ENCODE measurements around the gene KNL1. TPM values are rescaled to one million over a fixed set of nuclear protein-coding genes. Genes with fewer than 3 reads are reported as not detected.

KNL1 gene
- total and polyA plus RNA-seq, 2 of the 8 experiments (the other 6 are each of a cell fraction or from before 2014, with no cell fraction given) = 4.4 to 22.5 TPM

- TF ChIP-seq, protein P1, sequence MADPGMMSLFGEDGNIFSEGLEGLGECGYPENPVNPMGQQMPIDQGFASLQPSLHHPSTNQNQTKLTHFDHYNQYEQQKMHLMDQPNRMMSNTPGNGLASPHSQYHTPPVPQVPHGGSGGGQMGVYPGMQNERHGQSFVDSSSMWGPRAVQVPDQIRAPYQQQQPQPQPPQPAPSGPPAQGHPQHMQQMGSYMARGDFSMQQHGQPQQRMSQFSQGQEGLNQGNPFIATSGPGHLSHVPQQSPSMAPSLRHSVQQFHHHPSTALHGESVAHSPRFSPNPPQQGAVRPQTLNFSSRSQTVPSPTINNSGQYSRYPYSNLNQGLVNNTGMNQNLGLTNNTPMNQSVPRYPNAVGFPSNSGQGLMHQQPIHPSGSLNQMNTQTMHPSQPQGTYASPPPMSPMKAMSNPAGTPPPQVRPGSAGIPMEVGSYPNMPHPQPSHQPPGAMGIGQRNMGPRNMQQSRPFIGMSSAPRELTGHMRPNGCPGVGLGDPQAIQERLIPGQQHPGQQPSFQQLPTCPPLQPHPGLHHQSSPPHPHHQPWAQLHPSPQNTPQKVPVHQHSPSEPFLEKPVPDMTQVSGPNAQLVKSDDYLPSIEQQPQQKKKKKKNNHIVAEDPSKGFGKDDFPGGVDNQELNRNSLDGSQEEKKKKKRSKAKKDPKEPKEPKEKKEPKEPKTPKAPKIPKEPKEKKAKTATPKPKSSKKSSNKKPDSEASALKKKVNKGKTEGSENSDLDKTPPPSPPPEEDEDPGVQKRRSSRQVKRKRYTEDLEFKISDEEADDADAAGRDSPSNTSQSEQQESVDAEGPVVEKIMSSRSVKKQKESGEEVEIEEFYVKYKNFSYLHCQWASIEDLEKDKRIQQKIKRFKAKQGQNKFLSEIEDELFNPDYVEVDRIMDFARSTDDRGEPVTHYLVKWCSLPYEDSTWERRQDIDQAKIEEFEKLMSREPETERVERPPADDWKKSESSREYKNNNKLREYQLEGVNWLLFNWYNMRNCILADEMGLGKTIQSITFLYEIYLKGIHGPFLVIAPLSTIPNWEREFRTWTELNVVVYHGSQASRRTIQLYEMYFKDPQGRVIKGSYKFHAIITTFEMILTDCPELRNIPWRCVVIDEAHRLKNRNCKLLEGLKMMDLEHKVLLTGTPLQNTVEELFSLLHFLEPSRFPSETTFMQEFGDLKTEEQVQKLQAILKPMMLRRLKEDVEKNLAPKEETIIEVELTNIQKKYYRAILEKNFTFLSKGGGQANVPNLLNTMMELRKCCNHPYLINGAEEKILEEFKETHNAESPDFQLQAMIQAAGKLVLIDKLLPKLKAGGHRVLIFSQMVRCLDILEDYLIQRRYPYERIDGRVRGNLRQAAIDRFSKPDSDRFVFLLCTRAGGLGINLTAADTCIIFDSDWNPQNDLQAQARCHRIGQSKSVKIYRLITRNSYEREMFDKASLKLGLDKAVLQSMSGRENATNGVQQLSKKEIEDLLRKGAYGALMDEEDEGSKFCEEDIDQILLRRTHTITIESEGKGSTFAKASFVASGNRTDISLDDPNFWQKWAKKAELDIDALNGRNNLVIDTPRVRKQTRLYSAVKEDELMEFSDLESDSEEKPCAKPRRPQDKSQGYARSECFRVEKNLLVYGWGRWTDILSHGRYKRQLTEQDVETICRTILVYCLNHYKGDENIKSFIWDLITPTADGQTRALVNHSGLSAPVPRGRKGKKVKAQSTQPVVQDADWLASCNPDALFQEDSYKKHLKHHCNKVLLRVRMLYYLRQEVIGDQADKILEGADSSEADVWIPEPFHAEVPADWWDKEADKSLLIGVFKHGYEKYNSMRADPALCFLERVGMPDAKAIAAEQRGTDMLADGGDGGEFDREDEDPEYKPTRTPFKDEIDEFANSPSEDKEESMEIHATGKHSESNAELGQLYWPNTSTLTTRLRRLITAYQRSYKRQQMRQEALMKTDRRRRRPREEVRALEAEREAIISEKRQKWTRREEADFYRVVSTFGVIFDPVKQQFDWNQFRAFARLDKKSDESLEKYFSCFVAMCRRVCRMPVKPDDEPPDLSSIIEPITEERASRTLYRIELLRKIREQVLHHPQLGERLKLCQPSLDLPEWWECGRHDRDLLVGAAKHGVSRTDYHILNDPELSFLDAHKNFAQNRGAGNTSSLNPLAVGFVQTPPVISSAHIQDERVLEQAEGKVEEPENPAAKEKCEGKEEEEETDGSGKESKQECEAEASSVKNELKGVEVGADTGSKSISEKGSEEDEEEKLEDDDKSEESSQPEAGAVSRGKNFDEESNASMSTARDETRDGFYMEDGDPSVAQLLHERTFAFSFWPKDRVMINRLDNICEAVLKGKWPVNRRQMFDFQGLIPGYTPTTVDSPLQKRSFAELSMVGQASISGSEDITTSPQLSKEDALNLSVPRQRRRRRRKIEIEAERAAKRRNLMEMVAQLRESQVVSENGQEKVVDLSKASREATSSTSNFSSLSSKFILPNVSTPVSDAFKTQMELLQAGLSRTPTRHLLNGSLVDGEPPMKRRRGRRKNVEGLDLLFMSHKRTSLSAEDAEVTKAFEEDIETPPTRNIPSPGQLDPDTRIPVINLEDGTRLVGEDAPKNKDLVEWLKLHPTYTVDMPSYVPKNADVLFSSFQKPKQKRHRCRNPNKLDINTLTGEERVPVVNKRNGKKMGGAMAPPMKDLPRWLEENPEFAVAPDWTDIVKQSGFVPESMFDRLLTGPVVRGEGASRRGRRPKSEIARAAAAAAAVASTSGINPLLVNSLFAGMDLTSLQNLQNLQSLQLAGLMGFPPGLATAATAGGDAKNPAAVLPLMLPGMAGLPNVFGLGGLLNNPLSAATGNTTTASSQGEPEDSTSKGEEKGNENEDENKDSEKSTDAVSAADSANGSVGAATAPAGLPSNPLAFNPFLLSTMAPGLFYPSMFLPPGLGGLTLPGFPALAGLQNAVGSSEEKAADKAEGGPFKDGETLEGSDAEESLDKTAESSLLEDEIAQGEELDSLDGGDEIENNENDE (IDR thresholded peaks at IDR 0.05; ENCODE audit: insufficient replicate concordance, low read length) = no peak
- TF ChIP-seq ATF3 (IDR thresholded peaks at IDR 0.05; ENCODE audit: insufficient read depth, low read depth, low read length) (no peak), EZH2 (IDR thresholded peaks at IDR 0.05; ENCODE audit: low read depth, low read length, severe bottlenecking) (no peak), POLR2AphosphoS5 (IDR thresholded peaks at IDR 0.05; ENCODE audit: low read depth, low read length) (no peak), POLR2A (IDR thresholded peaks at IDR 0.05; ENCODE audit: control extremely low read depth in 1 of 2, low read depth in 2 of 2, low read length in 2 of 2) (no peak), KDM4A (IDR thresholded peaks at IDR 0.05; ENCODE audit: low read depth, low read length, severe bottlenecking) (no peak), BRCA1 (IDR thresholded peaks at IDR 0.05; ENCODE audit: low read depth, low read length) (no peak)
- TF ChIP-seq, protein P2, sequence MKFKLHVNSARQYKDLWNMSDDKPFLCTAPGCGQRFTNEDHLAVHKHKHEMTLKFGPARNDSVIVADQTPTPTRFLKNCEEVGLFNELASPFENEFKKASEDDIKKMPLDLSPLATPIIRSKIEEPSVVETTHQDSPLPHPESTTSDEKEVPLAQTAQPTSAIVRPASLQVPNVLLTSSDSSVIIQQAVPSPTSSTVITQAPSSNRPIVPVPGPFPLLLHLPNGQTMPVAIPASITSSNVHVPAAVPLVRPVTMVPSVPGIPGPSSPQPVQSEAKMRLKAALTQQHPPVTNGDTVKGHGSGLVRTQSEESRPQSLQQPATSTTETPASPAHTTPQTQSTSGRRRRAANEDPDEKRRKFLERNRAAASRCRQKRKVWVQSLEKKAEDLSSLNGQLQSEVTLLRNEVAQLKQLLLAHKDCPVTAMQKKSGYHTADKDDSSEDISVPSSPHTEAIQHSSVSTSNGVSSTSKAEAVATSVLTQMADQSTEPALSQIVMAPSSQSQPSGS (IDR thresholded peaks at IDR 0.05; ENCODE audit: low read length) = no peak
Measured at GRCh38 chr15:40548610-40549009, 45.4 kb upstream of the KNL1 start (continued).

Data from H1 (cell line).